HepG2 (cell line): Measurements from ENCODE around the gene HYAL1. TPM values are rescaled to one million over a fixed set of nuclear protein-coding genes. Genes with fewer than 3 reads are reported as not detected.

Experiments used
- ATAC-seq: fragments of 200-7000 bp; cut with Tn5 transposase; 3 replicates; pipeline ENCODE4 v1.9.1; 2020; ENCODE audit warnings: mild to moderate bottlenecking, moderate library complexity
- BruUV-seq: library from RNA; stranded (reverse); fragments of 400-500 nt; replicated peaks from 2 replicates; lab custom pipeline; 2021; lab: Mats Ljungman, UMichigan
- CTCF ChIA-PET: fragments of 300-600 bp; formaldehyde crosslinking; extraction: SDS; loops from one replicate; lab custom pipeline; 2021; ENCODE audit warnings: low total read pairs, inconsistent platforms, low intra/inter-chr PET ratio; lab: Yijun Ruan, JAX
- POLR2A ChIA-PET: fragments of 350-600 bp; sonication (Branson Sonifier 250); formaldehyde crosslinking; loops from one replicate; lab custom pipeline; 2020; ENCODE audit warnings: antibody characterized with exemption, inconsistent platforms; lab: Yijun Ruan, JAX
- DNase-seq: peaks from one replicate; pipeline ENCODE4 v3.0.0-alpha.2; 2015; ENCODE audit warnings: low spot score
- FAIRE-seq: peaks from 3 replicates; lab custom pipeline; 2011; peaks lifted over from hg19 to GRCh38; lab: Jason Lieb, UNC
- H2AFZ ChIP-seq: one replicate; pipeline ENCODE4 v1.6.1; 2011; ENCODE audit warnings: low read length, inconsistent platforms
- H3K27ac ChIP-seq: fragments of 300-600 bp; 3 replicates; pipeline ENCODE4 v1.8.0; 2011; ENCODE audit warnings: mixed run types, mild to moderate bottlenecking, mixed read lengths, low read length, inconsistent platforms; ENCODE audit not compliant: insufficient read depth; ENCODE audit errors: extremely low read length
- H3K27me3 ChIP-seq, 2 experiments: fragments of 200-600 bp in 1 of 2; 2 replicates in 1 of 2; 3 replicates in 1 of 2; pipeline versions ENCODE4 v1.6.0 to v1.8.0; 2011; ENCODE audit warnings: low read length in 2 of 2, mild to moderate bottlenecking in 2 of 2, moderate library complexity in 2 of 2, inconsistent platforms in 1 of 2; ENCODE audit not compliant: insufficient read depth in 2 of 2, control insufficient read depth in 1 of 2
- H3K36me3 ChIP-seq, 2 experiments: fragments of 200-600 bp in 1 of 2; replicated peaks in 1 of 2; 2 replicates in 1 of 2; 3 replicates in 1 of 2; pipeline versions ENCODE4 v1.5.1 to v1.8.0; 2011; ENCODE audit warnings: low read length in 2 of 2, inconsistent platforms in 1 of 2; ENCODE audit not compliant: insufficient read depth in 2 of 2, control insufficient read depth in 1 of 2
- H3K4me1 ChIP-seq: 2 replicates; pipeline ENCODE4 v1.5.1; 2012; ENCODE audit warnings: low read length, inconsistent platforms; ENCODE audit not compliant: insufficient read depth
- H3K4me2 ChIP-seq: 2 replicates; pipeline ENCODE4 v1.6.0; 2011; ENCODE audit warnings: low read depth, low read length, inconsistent platforms
- H3K4me3 ChIP-seq, 3 experiments: fragments of 200-600 bp in 1 of 3; sonication (generic), shearing (Covaris generic) in 1 of 3; replicated peaks in 1 of 3; 2 replicates each; pipeline ENCODE4 v1.5.1; 2011 to 2016; ENCODE audit warnings: low read length in 3 of 3, inconsistent platforms in 2 of 3, low read depth in 2 of 3, mild to moderate bottlenecking in 2 of 3, control low read depth in 1 of 3, mixed read lengths in 1 of 3; ENCODE audit not compliant: insufficient read depth in 1 of 3
- H3K79me2 ChIP-seq: one replicate; pipeline ENCODE4 v1.6.1; 2011; ENCODE audit warnings: low read length, inconsistent platforms; ENCODE audit not compliant: insufficient read depth
- H3K9ac ChIP-seq: 2 replicates; pipeline ENCODE4 v1.6.0; 2011; ENCODE audit warnings: mild to moderate bottlenecking, low read depth, low read length, inconsistent platforms; ENCODE audit not compliant: insufficient read depth
- H3K9me3 ChIP-seq: 2 replicates; pipeline ENCODE4 v1.5.1; 2012; ENCODE audit warnings: mild to moderate bottlenecking, low read length
- H4K20me1 ChIP-seq: 2 replicates; pipeline ENCODE4 v1.6.0; 2011; ENCODE audit warnings: inconsistent platforms, mild to moderate bottlenecking, low read length, moderate library complexity; ENCODE audit not compliant: insufficient read depth
- AGO2 ChIP-seq: fragments of 200-400 bp; formaldehyde crosslinking; optimal IDR thresholded peaks from 2 replicates; pipeline ENCODE3; 2017; ENCODE audit warnings: mild to moderate bottlenecking, low read depth, low read length, moderate library complexity
- GTF3A ChIP-seq: sonication (generic); formaldehyde crosslinking; conservative IDR thresholded peaks from 2 replicates; pipeline ENCODE4 v1.4.0; 2020; ENCODE audit warnings: mild to moderate bottlenecking, missing genetic modification reagents
- MIXL1 ChIP-seq: IDR thresholded peaks from 2 replicates; pipeline ENCODE4 v1.6.1; 2016
- MTA1 ChIP-seq: sonication (generic); formaldehyde crosslinking; IDR thresholded peaks from 2 replicates; pipeline ENCODE4 v1.4.0; 2020; ENCODE audit warnings: missing genetic modification reagents, mild to moderate bottlenecking, borderline replicate concordance
- NFIB ChIP-seq: sonication (generic); formaldehyde crosslinking; IDR thresholded peaks from 2 replicates; pipeline ENCODE4 v1.9.0; 2021; ENCODE audit warnings: missing genetic modification reagents, mild to moderate bottlenecking, borderline replicate concordance
- RNF2 ChIP-seq: fragments of 450-650 bp; conservative IDR thresholded peaks from 2 replicates; pipeline ENCODE4 v1.6.1; 2016; ENCODE audit warnings: low read depth
- SAP130 ChIP-seq: IDR thresholded peaks from 2 replicates; pipeline ENCODE4 v1.6.1; 2016; ENCODE audit warnings: low read depth
- SRF ChIP-seq: IDR thresholded peaks from 2 replicates; pipeline ENCODE4 v1.6.1; 2011; ENCODE audit warnings: mild to moderate bottlenecking, low read depth, low read length, moderate library complexity
- STAT5B ChIP-seq: sonication (generic); formaldehyde crosslinking; IDR thresholded peaks from 2 replicates; pipeline ENCODE4 v1.4.0; 2020; ENCODE audit warnings: missing genetic modification reagents
- XRCC5 ChIP-seq: fragments of 200-400 bp; formaldehyde crosslinking; optimal IDR thresholded peaks from 2 replicates; pipeline ENCODE3; 2017; ENCODE audit warnings: mild to moderate bottlenecking, low read length
- ZNF12 ChIP-seq: sonication (generic); formaldehyde crosslinking; IDR thresholded peaks from 2 replicates; pipeline ENCODE4 v1.5.0; 2020; ENCODE audit warnings: missing genetic modification reagents
- ZNF17 ChIP-seq: sonication (generic); formaldehyde crosslinking; IDR thresholded peaks from 2 replicates; pipeline ENCODE4 v1.5.0; 2020; ENCODE audit warnings: mild to moderate bottlenecking, missing genetic modification reagents
- ZNF224 ChIP-seq: sonication (generic); formaldehyde crosslinking; IDR thresholded peaks from 2 replicates; pipeline ENCODE4 v1.5.0; 2020; ENCODE audit warnings: mild to moderate bottlenecking, missing genetic modification reagents
- ZNF280B ChIP-seq: sonication (generic); formaldehyde crosslinking; IDR thresholded peaks from 2 replicates; pipeline ENCODE4 v1.5.0; 2020; ENCODE audit warnings: missing genetic modification reagents, mild to moderate bottlenecking, borderline replicate concordance
- ZNF549 ChIP-seq: sonication (generic); formaldehyde crosslinking; IDR thresholded peaks from 2 replicates; pipeline ENCODE4 v1.5.0; 2020; ENCODE audit warnings: missing genetic modification reagents
- ZNF883 ChIP-seq: sonication (generic); formaldehyde crosslinking; IDR thresholded peaks from 2 replicates; pipeline ENCODE4 v1.5.1; 2020; ENCODE audit warnings: mild to moderate bottlenecking, missing genetic modification reagents; ENCODE audit errors: not compliant biosample characterization
- WGBS: methylation state at CpG from one replicate; pipeline ENCODE4 v1.1.6; 2017; ENCODE audit warnings: low lambda C conversion rate; 5-methylcytosine and 5-hydroxymethylcytosine counted together
- in situ Hi-C: cut with HindIII; loops from 2 replicates; pipeline ENCODE4 v1.10.0; 2017; ENCODE audit warnings: low pct_unique_long_range_greater_than_20kb; ENCODE audit not compliant: extremely low pct_ligation_motif_present
- intact Hi-C: fragments of 100-400 bp; cut with micrococcal nuclease; formaldehyde crosslinking; loops from one replicate; pipeline ENCODE4 v1.10.0; 2022; ENCODE audit not compliant: unreplicated experiment
- polyA plus RNA-seq, 8 experiments: library from polyadenylated mRNA; depleted of rRNA in 3 of 8; stranded (reverse) in 7 of 8; unstranded in 1 of 8; fragments of >200 nt; fragmentation: Illumina TruSeq in 4 of 8; extraction: Trizol in 4 of 8; gene quantifications; 2 replicates each; pipeline versions ENCODE4 v1.2.1 to v1.2.3, GENCODE V29; 2011 to 2016; ENCODE audit warnings: low read depth in 4 of 8, missing spikeins in 1 of 8, mixed read lengths in 1 of 8; ENCODE audit not compliant: insufficient read depth in 1 of 8
- total RNA-seq, 5 experiments: library from RNA; depleted of rRNA; stranded (reverse); fragments of >200 nt; fragmentation: Illumina TruSeq; extraction: Trizol; gene quantifications; 2 replicates each; pipeline ENCODE4 v1.2.3, GENCODE V29; 2016; ENCODE audit warnings: low read depth in 1 of 5
- TF ChIP-seq, protein P1 (sequence below): sonication (generic); formaldehyde crosslinking; conservative IDR thresholded peaks from 2 replicates; pipeline ENCODE4 v1.4.0; 2020; ENCODE audit warnings: mild to moderate bottlenecking, missing genetic modification reagents, moderate library complexity

HYAL1 gene
- total and polyA plus RNA-seq, 2 of the 13 experiments (the other 11 are each of a cell fraction or from before 2014, with no cell fraction given) = 76.5 to 193 TPM

- in situ Hi-C loops = loop anchor here (5.0 kb wide), 1 partner anchor 60 kb away; no protein-coding TSS in a partner anchor
- peaks cover 10 to 31% of the 10 kb centered on the region in 2 experiments for H3K36me3 ChIP-seq
- peak within 1 kb of the TSS; percentile 81 to 91 (median 85); a peak in 5 of 6 replicates for H3K4me3 ChIP-seq
- intact Hi-C loops = no loop called here
- H4K20me1 ChIP-seq = no peaks in the 10 kb centered on the region
- no peak for DNase-seq
- ATAC-seq = peak; percentile 1
- no peaks in the 10 kb centered on the region; a peak in 1 of 5 replicates for H3K27me3 ChIP-seq
- TSS peak; percentile 85 for BruUV-seq
- ChIA-PET CTCF (interaction anchor here (2.3 kb wide), 1 partner anchor 19 kb away, joined by 15 read pairs; the partner anchor contains the start of gene HYAL1), POLR2A (interaction anchor here (0.7 to 13.0 kb wide), 8 partner anchors 14 to 87 kb away, joined by 3 to 222 read pairs (median 9); partner anchors contain the start of genes GNAI2, HYAL1, HYAL3 and IFRD2)
- peak within 1 kb of the TSS; percentile 99 for H3K9ac ChIP-seq
- H3K27ac ChIP-seq = peak within 1 kb of the TSS; percentile 100
- no peaks in the 10 kb centered on the region for H3K9me3 ChIP-seq
- H3K4me1 ChIP-seq = peaks cover 77% of the 10 kb centered on the region
- no peak within 1 kb of the TSS for H2AFZ ChIP-seq
- no peak for FAIRE-seq
- H3K4me2 ChIP-seq = peak within 1 kb of the TSS; percentile 94
- WGBS = 66% methylated on average over 22 of the region's 31 CpGs
- peaks cover 35% of the 10 kb centered on the region for H3K79me2 ChIP-seq
- TF ChIP-seq MTA1 (peak; percentile 64; the same call in 1 of the 2 replicates), STAT5B (CRISPR knock-in tag) (no peak), SAP130 (CRISPR knock-in tag) (peak; percentile 63), AGO2 (peak; percentile 99), GTF3A (CRISPR knock-in tag) (peak; percentile 48; the same call in 1 of the 2 replicates), ZNF12 (CRISPR knock-in tag) (no peak), MIXL1 (CRISPR knock-in tag) (no peak), NFIB (CRISPR knock-in tag) (no peak), RNF2 (no peak), XRCC5 (no peak), ZNF224 (CRISPR knock-in tag) (no peak), ZNF280B (no peak), ZNF883 (no peak), ZNF549 (CRISPR knock-in tag) (no peak), SRF (no peak), ZNF17 (no peak)
- TF ChIP-seq, protein P1, sequence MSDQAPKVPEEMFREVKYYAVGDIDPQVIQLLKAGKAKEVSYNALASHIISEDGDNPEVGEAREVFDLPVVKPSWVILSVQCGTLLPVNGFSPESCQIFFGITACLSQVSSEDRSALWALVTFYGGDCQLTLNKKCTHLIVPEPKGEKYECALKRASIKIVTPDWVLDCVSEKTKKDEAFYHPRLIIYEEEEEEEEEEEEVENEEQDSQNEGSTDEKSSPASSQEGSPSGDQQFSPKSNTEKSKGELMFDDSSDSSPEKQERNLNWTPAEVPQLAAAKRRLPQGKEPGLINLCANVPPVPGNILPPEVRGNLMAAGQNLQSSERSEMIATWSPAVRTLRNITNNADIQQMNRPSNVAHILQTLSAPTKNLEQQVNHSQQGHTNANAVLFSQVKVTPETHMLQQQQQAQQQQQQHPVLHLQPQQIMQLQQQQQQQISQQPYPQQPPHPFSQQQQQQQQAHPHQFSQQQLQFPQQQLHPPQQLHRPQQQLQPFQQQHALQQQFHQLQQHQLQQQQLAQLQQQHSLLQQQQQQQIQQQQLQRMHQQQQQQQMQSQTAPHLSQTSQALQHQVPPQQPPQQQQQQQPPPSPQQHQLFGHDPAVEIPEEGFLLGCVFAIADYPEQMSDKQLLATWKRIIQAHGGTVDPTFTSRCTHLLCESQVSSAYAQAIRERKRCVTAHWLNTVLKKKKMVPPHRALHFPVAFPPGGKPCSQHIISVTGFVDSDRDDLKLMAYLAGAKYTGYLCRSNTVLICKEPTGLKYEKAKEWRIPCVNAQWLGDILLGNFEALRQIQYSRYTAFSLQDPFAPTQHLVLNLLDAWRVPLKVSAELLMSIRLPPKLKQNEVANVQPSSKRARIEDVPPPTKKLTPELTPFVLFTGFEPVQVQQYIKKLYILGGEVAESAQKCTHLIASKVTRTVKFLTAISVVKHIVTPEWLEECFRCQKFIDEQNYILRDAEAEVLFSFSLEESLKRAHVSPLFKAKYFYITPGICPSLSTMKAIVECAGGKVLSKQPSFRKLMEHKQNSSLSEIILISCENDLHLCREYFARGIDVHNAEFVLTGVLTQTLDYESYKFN (CRISPR knock-in tag) = peak; percentile 42; the same call in 1 of the 2 replicates
Measured at GRCh38 chr3:50322386-50323091, 19.2 kb upstream of the HYAL1 start, which contains the start of gene HYAL2. TSS of gene HYAL2 (minus strand) at chr3:50322745. CDS start at chr3:50320489, 2,256 bp downstream.
